Neural progenitor cell (in vitro differentiated cells): ENCODE measurements around the gene SAMD4B.

Source experiments
- CTCF ChIP-seq: fragments of 200-600 bp; sonication (generic); IDR thresholded peaks from 2 replicates; pipeline ENCODE4 v1.5.1; 2017; ENCODE audit warnings: antibody characterized with exemption, mild to moderate bottlenecking
- EZH2 ChIP-seq: fragments of 200-600 bp; sonication (generic); IDR thresholded peaks from 2 replicates; pipeline ENCODE4 v1.6.1; 2017; ENCODE audit warnings: antibody characterized with exemption, mild to moderate bottlenecking, moderate library complexity

GRCh38 chr19:39412100-39412866 lies 70.1 kb downstream of the SAMD4B start, which contains the start of gene PLEKHG2:
- TF ChIP-seq CTCF (peak; percentile 95), EZH2 (no peak)
